HG03439 (cell line): Measurements from ENCODE around the gene RPS23.

Source experiments
- ATAC-seq: cut with Tn5 transposase; IDR thresholded peaks from one replicate; pipeline ENCODE4 v1.9.1; 2021; ENCODE audit warnings: mild to moderate bottlenecking, moderate library complexity; ENCODE audit not compliant: unreplicated experiment

The RPS23 gene

DNA sequence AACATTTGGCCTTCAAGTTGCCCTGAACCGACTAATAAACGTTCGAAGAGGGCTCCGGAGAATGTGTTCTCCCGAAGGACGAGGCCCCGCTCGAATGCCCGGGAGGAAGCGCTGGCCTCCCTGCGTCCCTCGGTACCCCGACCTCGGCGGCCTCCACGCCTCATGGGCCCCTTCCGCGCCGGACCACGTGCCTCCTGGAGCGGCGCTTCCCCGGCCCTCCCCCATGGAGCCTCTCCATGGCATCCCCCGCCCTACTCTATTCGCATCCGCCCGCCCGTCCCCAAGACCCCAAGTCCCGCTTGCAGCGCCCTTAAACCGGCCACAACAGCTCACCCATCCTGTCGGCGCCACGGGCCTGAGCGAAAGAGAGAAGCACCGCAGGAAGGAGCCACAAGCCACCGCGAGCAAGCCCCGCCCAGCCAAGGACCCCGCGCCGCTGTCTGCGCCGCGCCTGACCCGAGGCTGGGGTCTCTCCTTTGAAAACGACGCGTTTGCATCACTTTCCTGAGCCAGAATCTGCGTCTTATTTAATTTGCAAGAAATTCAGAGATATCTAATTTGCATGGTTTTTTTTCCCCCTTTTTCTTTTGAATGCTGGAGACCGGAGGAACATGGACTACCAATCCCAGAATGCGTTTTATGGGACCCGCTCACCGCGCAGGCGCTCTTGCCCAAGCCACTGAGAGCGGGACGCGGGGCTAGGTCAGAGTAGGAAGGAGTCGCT, at the start of gene RPS23:
TSS of gene RPS23 (minus strand) at position 368 of the 724 bp plus-strand sequence. CDS start at position 337, 31 bp downstream.
- ATAC-seq, result peak; percentile 97

DNA sequence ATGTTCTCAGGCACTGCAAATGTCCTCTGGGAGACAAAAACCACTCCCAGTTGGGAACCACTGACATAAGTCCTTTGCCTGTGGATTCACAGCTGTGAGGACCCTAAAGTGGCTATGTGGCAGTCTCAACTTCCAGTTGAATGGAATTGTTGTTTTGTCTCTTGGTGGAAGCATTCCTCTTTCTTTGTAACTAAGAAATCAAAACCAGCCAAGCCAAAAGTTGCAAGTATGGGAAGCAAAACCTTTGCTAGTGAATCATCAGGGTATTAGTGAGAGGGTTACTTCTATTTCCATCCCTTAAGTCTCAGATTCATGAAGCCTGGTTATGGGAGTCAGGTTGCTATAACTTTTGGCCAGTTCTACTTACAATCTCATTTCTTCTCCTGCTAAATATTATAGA, 49.8 kb upstream of the RPS23 start:
- ATAC-seq, result no peak

DNA sequence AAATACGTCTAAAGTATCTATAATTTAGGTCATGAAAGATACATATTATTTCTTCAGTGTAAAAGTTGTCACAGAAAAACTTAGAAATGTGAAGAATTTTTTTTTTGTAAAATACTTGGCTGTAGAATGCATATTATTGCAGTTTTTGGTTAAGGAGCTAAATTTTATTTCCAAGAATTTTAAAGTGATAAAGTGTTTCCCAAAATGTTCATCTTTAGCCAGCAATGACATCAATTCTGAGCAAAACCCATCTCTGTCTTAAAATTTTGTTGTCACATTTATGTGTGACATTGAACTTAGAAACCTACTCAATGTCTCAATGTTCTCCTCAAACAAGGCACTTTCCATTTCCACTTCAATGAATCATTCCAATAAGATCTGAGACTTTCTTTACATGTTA, 47.8 kb upstream of the RPS23 start:
- ATAC-seq, result no peak

DNA sequence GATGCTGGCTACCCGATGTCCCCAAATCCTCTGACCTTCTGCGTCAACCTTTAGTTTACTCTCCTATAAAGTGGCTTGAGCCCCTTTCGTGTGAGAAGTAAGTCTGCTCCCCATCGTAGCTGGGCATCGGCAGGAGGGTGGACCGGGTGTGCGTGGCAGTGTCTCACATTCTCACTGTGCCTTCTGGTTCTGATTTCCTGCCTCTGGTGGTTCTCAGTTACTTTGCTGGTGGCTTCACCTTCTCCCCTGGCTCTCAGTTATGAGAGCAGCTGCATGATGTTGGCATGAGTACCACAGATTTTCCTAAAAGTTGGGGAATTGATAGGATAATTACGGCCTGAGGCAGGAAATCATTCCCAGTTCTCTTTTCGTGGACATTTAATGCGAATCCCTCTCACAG, 47.0 kb upstream of the RPS23 start:
- ATAC-seq, result no peak

DNA sequence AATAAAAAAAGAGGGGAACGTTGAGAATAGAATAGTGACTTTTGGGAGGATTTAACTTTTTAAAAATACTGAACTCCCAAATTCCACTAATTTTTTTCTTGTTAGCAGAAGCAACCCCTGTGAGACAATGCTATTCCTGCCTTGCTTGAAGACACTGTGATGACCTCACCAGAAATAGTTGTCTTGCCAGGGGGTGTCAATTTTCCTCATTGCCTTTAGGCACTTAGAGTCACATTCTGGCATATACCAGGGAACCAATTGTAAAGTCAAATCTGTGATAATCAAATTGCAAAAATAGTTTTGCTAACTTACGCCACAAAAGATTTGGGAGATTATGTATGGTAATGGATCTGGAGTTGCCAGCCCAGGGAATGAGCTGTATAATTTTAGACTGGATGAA, 42.8 kb upstream of the RPS23 start:
- no peak for ATAC-seq

DNA sequence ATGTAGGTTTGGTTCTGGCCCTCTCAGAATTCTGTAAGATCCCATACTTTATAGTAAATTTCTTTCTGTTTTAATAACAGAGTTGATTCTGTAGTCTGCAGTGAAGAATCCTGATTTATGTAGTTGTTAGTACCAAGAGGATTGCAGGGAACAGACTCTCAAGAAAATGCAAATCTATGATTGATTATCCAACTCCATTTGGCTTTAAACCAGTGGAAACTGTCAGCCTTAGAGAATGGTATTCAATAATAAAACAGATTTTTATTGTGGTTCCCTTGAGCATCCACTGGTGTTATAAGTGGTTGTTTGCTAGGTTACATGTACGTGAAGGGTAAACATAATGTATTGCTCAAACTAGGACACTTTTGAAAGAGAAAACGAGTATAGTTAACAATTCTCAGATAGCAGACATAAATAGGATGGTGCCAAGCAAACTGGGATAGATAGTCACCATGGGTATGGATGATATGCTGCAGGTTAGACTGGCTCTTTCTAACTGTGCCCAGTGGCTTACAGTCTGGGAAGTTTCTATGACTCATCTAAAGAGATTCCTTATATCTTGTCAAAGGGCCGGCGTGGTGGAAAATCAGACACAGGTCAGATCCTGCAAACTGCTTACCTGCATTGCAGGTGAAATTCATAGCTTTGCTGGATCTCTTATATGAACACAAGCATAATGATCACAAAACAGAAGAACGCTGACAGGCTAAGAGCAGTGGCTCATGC, 41.7 kb upstream of the RPS23 start:
- ATAC-seq, result no peak

DNA sequence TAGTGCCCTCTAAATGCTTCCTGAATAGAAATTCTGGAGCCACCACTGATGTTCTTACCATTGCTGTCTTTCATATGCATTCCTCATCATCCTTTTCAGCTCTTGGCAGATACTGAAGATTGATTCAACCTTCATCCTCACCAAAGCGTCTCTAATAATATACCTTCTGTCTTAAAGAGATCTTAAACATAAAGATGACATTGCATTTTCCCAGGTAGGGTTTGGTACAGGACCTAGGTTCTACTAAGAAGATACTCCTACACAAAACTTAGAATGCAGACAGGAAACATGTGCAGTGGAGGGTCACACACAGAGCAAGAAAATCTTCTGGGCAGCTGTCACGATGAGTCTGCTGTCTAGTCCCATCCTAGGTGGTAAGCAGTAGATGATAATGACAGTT, 41.0 kb upstream of the RPS23 start:
- ATAC-seq, result no peak

DNA sequence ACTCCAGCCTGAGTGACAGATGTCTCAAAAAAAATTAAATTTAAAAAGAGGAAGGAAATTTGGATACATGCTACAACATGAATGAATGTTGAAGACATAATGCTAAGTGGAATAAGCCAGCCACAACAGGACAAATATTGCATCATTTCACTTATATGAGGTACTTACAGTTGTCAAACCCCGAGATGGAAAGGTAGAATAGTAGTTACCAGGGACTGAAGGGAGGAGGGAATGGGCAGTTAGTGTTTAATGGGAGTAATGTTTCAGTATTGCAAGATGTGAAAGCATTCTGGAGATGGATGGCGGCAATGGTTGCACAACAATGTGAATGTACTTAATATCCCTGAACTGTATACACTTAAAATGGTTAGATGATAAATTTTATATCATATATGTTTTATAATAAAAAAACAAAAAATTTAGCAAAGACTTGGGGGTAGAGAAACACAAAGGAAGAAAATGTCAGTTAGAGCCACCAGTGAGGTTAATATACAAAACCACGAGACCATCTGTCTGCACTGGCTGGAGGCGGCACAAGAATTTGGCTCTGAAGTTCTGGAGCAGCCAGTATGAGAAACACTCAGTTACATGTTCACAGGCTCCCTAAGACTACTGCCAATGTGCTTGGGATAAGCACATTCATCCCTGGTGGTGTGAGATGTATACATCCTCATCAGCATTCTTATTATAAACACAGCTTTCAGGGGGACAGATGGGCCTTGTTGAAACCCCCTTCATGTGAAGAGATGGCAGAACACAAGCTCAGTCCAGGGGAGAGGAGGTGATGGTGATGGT, 37.0 kb upstream of the RPS23 start:
- no peak for ATAC-seq

DNA sequence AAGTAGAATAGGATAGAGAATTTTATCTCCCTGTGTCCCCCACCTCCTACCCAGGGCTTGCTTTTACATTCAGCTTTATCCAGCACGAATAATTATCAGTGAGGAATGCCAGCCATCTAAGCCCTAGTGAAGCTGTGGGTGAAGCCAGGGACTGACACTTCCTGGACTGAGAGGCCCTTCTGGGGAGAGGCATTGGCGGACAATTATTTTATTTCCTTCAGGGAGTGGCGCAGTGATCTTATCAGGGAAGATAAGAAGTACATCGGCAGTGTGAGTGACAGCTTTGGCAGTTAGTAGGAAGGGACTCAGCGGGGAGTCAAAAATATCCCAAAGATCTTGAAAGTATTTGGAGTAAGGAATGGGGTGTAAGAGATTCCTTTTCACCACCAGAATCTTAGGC, 34.9 kb upstream of the RPS23 start:
- no peak for ATAC-seq

DNA sequence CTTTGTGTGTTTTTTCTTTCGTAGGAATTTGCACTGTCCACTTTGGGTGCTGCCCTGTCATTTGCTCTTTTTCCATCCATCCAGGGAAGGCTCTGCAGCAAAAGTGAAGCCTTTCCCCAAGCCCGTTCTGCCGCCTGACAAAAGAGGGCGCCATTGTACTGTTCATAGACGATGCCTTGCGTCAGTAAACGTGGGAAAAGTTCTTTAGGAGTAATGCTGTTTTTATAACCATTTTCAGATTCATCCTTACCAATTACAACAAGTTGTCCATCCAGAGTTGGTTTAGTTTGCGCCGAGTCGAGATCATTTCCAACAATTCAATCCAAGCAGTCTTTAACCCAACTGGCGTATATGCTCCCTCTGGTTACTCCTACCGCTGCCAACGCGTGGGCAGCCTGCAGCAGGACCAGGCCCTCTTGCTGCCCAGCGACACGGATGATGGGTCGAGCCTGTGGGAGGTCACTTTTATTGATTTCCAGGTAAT, 34.3 kb upstream of the RPS23 start:
- no peak for ATAC-seq

DNA sequence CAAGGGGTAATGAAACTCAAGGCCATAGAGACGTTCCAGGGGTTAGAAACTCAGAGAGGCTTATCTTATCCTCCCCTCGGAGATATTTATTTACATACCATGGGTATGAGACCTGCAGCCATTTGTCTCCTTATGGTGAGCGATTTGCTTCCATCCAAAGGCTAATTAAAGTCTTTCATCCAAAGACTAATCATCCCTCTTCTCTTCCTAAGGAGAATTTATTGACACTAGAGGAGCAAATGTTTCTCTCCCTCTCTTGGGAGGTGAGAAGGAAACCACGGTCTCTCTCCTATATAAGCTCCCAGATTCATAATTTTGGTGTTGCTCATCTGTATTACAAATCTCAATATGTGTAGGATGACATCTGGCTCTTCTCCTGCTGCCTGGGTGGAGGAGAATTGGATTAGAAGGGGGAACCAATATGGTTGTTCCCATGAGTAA, 31.0 kb upstream of the RPS23 start:
- ATAC-seq, result no peak

DNA sequence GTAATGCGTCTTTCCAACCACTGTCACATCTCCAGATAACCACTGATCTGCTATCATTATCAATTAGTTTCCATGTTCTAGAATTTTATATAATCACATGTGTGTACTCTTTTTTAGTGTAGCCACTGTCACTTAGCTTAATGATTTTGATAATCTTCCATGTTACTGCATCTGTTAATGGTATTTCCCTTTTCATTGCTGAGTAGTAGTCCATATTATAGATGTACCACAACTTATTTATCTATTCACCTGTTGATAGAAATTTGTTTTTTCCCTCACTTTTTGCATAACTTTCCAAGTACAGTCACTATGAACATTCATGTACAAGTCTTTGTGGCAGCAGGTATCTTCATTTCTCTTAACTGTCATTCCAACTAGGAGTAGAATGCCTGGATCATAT, 30.3 kb upstream of the RPS23 start:
- no peak for ATAC-seq

DNA sequence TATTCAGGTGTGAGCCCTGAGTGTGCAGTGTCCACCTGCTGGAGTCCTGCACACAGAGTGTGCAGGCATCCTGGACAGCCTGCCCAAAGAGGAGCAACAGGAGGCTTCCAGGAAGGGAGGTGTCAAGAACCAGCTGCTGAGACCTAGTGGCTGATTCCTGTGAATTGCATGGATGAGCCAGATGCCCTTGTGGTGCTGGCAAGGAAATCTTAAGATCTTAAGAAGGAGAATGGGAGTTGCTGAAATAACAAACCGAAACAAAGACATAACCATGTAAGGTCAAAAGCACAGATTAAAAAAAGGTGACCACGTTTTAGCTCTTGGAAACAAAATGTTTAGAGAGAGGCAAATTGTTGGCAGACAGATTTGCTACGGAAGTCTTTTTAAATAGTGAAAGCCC, 29.3 kb upstream of the RPS23 start:
- ATAC-seq, result no peak

DNA sequence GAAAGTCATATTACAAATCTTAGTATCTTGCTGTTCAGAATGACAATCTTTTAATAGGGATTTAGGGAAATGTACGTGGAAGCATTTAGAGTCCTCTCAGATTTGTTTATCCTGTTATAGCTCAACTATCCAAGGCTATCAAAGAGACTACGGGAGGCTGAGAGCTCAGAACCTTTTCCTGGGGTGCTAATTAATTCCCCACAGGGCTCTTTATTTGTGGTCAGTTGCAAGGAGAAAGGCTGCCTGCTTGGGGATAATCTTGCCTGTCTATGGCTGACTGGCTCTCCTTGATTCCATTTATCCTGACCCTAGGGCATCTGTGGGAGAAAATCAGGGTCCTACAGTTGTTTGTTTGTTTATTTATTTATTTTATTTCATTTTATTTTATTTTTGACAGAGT, 28.0 kb upstream of the RPS23 start:
- ATAC-seq, result no peak

DNA sequence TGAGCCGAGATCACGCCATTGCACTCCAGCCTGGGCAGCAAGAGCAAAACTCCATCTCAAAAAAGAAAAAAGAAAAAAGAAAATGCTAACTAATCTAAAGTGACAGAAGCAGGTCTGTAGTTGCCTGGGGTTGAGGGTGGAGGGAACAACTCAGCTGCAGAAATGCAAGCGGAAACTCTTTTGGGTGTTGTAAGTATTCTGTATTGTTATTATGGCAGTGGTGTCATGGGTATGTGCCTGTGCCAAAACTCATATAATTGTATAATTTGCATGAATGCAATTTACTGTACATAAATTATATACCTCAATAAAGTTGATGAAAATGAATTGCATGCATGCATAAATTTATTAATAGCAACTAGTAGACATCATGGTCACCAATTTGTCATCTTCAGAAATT, 23.0 kb upstream of the RPS23 start:
- no peak for ATAC-seq

DNA sequence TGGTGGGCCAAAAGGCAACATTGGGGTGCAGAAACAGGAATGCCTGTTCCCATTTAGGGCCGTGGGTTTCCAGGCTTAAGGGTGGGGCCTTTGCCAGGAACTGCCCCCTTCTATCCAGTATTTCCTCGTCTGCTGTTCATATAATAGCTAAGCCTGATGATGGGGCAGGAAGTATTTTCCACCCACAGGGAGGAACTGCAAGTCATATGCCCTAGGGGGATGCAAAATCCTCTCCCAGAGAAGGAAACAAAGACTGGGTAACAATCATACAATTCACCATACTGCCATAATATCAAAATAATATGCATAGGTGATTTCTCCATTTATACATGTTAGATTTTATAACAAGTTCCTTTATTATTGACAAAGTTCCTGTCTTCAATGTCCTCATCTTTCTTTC, 20.5 kb upstream of the RPS23 start:
- ATAC-seq, result no peak

DNA sequence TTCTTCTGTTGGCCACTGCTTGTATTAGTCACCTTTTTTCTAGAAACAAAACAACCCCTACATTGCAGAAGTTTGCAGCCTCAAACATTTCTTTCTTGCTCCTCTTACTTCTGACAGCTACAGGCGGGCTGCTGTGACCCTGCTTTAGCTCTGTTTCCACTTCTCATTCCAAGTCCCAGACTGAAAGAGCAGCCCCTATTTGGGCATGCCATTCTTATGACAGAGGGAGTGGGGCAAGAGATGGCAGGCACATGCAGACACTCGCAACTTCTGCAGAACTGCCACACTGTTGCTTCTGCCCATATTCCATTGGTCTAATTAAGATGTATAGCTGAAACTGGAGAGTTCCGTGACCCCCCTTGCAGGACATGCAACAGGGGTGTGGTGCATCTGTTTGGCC, 19.6 kb upstream of the RPS23 start:
- no peak for ATAC-seq

DNA sequence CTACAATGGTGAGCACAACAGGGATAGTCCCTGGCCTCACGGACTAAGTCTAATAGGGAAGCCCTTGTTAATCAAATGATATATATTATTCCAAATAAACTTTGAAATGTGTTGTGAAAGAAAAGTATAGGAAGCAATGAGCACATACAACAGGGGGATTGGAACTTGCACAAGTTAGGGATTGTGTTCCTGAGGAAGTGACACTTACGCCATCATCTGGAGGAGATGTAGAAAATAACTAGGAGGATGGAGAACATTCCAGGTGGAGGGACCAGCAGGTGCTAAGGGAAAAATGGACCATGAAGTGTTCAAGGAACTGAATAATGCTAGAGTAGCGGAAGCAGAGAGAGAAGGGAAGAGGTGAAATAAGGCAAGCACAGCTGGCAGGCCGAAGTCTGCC, 18.8 kb upstream of the RPS23 start:
- no peak for ATAC-seq

DNA sequence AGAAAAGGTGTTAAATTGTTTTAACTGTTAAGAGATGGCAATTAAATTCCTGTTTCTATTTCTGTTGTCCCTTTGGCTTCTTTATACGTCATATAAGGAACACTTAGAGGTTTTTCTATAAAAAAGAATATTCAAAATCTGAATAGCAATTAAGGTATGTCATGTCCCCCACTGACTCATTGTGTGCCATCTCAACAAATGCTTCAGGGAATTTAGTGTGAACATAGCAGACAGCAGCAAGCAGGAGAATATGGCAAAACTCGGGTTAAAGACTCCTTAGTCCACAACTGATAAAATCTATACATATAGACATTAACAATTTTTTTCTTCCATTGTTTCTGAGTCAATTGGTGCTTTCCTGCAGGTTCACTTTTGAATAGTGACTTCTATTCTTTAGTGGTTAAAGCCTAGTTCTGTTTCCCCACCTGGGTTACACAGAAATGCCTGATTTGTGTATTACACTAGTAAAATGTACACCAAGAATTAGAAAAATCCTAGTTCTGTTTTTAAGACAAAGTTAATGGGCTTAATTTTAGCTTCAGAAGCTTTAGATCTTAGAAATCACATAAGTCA, 17.9 kb upstream of the RPS23 start:
- no peak for ATAC-seq

DNA sequence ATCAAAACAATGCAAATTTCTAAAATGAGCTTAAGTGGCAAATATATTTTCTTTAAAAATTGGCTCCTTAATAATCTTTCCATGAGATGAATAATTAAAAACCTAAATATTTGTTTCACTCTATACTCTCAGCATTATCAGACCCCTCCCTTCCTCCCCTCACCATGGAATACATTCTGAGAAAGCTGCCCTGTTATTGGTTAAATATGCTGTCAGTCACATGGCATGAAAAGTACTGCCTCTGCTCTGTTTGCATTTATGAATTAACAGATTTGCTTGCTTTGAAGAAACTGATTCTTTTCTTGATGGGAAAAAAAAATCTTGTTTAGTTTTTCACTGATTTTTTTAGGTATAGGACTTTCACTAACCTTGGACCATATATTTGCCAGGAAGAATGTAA, 17.0 kb upstream of the RPS23 start:
- ATAC-seq, result no peak

DNA sequence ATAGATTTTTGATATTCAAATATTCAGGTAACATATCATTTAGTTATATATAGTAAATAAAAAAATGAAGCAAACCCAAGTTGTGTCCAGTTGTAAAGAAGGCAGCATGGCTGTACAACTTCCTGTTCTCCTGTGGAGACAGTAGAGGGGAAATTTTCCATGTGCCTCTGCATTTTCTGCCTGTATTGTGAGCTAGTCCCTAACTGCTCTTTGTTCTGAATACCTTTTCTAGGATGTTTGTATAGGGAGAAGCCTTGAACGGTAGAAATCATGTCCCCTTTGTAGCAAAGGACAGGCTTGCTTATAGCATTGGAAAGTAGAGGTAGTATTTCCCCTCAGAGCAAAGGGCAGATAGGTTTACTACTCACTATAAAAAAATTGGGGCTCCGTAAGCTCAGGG, 13.3 kb upstream of the RPS23 start:
- ATAC-seq, result no peak
